Lung (tissue), 12 donors: Measurements from ENCODE around the gene OTUD5. TPM values are rescaled to one million over a fixed set of nuclear protein-coding genes. Genes with fewer than 3 reads are reported as not detected.

Experiments used
- ATAC-seq: fragments of 200-7000 bp; cut with Tn5 transposase; one replicate; pipeline ENCODE4 v1.9.1; 2020; ENCODE audit warnings: moderate number of reproducible peaks; ENCODE audit not compliant: insufficient read depth, low FRiP score
- DNase-seq, 3 donors: peaks; one replicate each; pipeline ENCODE4 v3.0.0-alpha.2; 2013 to 2017
- H3K27ac ChIP-seq, 2 donors: one replicate each; pipeline ENCODE4 v1.5.1; 2013; ENCODE audit warnings: mild to moderate bottlenecking in 2 of 2, moderate library complexity in 2 of 2, control low read depth in 1 of 2, inconsistent platforms in 1 of 2, low read depth in 1 of 2, low read length in 1 of 2
- H3K27me3 ChIP-seq, 3 donors: one replicate each; pipeline ENCODE4 v1.5.1; 2013; ENCODE audit warnings: low read length in 2 of 3; ENCODE audit not compliant: control insufficient read depth in 3 of 3, insufficient read depth in 3 of 3
- H3K36me3 ChIP-seq, 4 donors: one replicate each; pipeline ENCODE4 v1.5.1; 2013; ENCODE audit warnings: low read length in 4 of 4, mild to moderate bottlenecking in 1 of 4, moderate library complexity in 1 of 4; ENCODE audit not compliant: control insufficient read depth in 4 of 4, insufficient read depth in 4 of 4
- H3K4me1 ChIP-seq, 5 donors: one replicate each; pipeline ENCODE4 v1.5.1; 2013; ENCODE audit warnings: low read length in 5 of 5, mild to moderate bottlenecking in 2 of 5, moderate library complexity in 1 of 5; ENCODE audit not compliant: control insufficient read depth in 5 of 5, insufficient read depth in 5 of 5
- H3K4me3 ChIP-seq: one replicate; pipeline ENCODE4 v1.5.1; 2013; ENCODE audit warnings: mild to moderate bottlenecking, control low read depth, moderate library complexity
- H3K9ac ChIP-seq, 2 donors: one replicate each; pipeline ENCODE4 v1.5.1; 2013; ENCODE audit warnings: low read length in 2 of 2, control low read depth in 1 of 2; ENCODE audit not compliant: insufficient read depth in 1 of 2
- H3K9me3 ChIP-seq, 4 donors: one replicate each; pipeline ENCODE4 v1.5.1; 2013; ENCODE audit warnings: low read length in 3 of 4, mild to moderate bottlenecking in 1 of 4, moderate library complexity in 1 of 4; ENCODE audit not compliant: control insufficient read depth in 4 of 4, insufficient read depth in 3 of 4
- WGBS, 2 donors: extraction: QIAGEN DNeasy Blood & Tissue Kit; methylation state at CpG; one replicate each; pipeline ENCODE4 v1.1.7; 2013; 5-methylcytosine and 5-hydroxymethylcytosine counted together
- polyA plus RNA-seq, 2 donors: library from polyadenylated mRNA; stranded (reverse); fragments of 200-250 nt; gene quantifications; one replicate each; pipeline ENCODE4 v1.2.1, GENCODE V29; 2013
- total RNA-seq, 2 donors: library from RNA; depleted of rRNA in 1 of 2; stranded (reverse); fragments of >200 nt in 1 of 2; gene quantifications; one replicate each; pipeline ENCODE4 v1.2.1, GENCODE V29; 2014 to 2021
- TF ChIP-seq, protein P1 (sequence below): IDR thresholded peaks from 2 replicates; pipeline ENCODE4 v1.5.1; 2012; ENCODE audit warnings: mild to moderate bottlenecking; ENCODE audit errors: control extremely low read depth, extremely low read depth
- donor health status: control.
- donor health status: control.
- donor health status: Bipolar disorder and iron deficiency.
- donor health status: healthy.
- donor health status: DM: yes; HTN: yes; CAD: no.

The OTUD5 gene
- total and polyA plus RNA-seq, 4 donors = 32.4 to 48.2 (median 35.7) TPM

DNA sequence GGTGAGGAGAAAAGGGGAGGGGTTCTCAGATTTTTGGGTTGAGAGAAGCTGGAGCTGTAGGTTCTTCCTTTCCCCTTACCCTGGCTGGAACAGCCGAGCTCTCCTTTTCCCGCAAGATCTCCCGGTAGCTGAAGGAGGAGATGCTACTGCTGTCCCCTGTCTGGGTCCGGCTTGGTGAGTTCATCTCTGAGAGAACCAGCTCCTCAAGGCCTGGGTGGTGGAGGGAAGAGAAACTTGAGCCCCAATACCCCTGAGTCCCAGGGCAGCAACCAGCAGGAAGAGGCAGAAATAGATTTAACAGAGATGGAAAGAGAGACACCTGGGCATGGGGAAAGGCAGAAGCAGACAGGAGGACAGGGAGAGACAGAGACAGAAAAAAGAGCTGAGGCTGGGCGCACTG is 20.8 kb upstream of the OTUD5 start:
- Histone ChIP-seq H3K9ac (no peak overlapping the region), H3K27ac (no peak overlapping the region), H3K9me3 (peaks cover 0 to 3% (median under 1%) of the 10 kb centered on the region in 4 donors), H3K36me3 (peaks cover 6 to 31% (median 12%) of the 10 kb centered on the region in 4 donors), H3K4me1 (no peaks in the 10 kb centered on the region), H3K27me3 (no peaks in the 10 kb centered on the region), H3K4me3 (no peak overlapping the region)
- DNase-seq = no peak
- WGBS, 2 donors = 90 to 100% methylated on average over 3 to 5 of the region's 5 CpGs
- TF ChIP-seq, protein P1, sequence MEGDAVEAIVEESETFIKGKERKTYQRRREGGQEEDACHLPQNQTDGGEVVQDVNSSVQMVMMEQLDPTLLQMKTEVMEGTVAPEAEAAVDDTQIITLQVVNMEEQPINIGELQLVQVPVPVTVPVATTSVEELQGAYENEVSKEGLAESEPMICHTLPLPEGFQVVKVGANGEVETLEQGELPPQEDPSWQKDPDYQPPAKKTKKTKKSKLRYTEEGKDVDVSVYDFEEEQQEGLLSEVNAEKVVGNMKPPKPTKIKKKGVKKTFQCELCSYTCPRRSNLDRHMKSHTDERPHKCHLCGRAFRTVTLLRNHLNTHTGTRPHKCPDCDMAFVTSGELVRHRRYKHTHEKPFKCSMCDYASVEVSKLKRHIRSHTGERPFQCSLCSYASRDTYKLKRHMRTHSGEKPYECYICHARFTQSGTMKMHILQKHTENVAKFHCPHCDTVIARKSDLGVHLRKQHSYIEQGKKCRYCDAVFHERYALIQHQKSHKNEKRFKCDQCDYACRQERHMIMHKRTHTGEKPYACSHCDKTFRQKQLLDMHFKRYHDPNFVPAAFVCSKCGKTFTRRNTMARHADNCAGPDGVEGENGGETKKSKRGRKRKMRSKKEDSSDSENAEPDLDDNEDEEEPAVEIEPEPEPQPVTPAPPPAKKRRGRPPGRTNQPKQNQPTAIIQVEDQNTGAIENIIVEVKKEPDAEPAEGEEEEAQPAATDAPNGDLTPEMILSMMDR = no peak
- ATAC-seq = no peak

DNA sequence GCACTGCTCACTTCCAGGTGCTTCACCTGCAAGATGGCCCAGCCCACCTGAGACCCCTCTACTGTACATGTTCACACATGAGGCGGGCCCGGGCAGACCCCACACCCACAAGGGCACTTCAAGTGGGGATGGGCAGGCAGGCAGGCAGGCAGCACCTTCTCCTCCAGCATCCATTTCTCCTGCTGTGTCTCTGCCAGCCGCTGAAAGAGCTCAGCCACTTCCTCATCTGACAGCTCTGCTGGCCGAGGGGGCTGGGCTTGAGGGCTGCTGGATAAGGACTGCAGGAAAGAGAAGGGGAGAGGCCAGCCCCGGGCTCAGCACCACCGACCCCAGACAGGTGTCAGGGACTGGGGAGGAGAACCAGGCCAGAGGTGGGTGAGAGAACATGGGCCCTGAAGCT is 18.7 kb upstream of the OTUD5 start:
- peaks cover 2 to 18% (median 9%) of the 10 kb centered on the region in 4 donors for H3K36me3 ChIP-seq
- peaks cover 0 to 9% (median 0%) of the 10 kb centered on the region in 5 donors for H3K4me1 ChIP-seq
- peaks cover 0 to 3% (median under 1%) of the 10 kb centered on the region in 4 donors for H3K9me3 ChIP-seq
- H3K27me3 ChIP-seq = no peaks in the 10 kb centered on the region
- DNase-seq (no peak), ATAC-seq (no peak)
- no peak overlapping the region for H3K27ac ChIP-seq
- TF ChIP-seq, protein P1 = no peak
- 39 to 62% methylated on average over 4 to 6 of the region's 6 CpGs for WGBS, 2 donors
- no peak overlapping the region for H3K9ac ChIP-seq
- no peak overlapping the region for H3K4me3 ChIP-seq

DNA sequence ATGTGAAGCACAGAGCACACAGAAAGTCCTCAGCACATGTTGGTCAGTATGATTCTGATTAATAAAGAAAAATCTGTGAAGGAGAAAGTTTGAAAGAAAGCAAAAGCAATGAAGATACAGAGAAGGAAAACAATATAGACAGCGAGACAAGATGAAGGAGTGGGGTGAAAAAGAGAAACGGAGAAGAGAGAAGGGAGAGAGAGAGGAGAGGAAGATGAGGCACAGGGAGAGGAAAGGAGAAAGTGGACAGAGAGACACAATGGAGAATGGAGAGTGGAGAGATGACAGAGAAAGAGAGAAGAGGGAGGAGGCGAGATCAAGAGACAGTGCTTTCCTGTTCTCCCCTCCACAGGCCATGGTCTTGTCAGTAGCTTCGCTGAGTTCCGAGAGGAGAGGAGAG is 18.1 kb upstream of the OTUD5 start:
- Histone ChIP-seq H3K4me3 (no peak overlapping the region), H3K27ac (no peak overlapping the region), H3K9me3 (peaks cover 0 to 3% (median 0%) of the 10 kb centered on the region in 4 donors), H3K36me3 (peaks cover 2 to 15% (median 8%) of the 10 kb centered on the region in 4 donors), H3K27me3 (no peaks in the 10 kb centered on the region), H3K9ac (no peak overlapping the region), H3K4me1 (peaks cover 0 to 9% (median 0%) of the 10 kb centered on the region in 5 donors)
- no peak for DNase-seq
- ATAC-seq = no peak
- 85 to 100% methylated on average over 3 to 5 of the region's 5 CpGs for WGBS, 2 donors
- TF ChIP-seq, protein P1 = no peak

DNA sequence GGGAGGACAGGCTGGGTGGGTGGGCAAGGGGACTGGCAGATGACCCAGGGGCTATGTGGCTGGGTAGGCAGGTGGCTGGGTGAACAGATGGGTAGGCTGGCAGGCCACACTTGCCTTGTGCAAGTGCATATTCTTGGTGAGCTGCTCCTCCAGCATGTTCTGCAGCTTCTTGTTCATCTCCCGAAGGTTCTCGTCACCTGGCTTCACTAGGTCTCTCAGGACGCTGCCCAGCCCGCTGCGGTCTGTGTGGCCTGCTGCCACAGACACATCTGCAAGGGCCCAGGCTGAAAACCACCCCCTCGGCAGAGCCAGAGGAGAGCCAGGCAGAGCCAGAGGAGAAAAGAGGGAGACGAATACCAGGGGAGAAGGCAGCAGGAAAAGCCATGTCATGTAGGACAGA is 17.6 kb upstream of the OTUD5 start:
- DNase-seq (no peak), ATAC-seq (no peak)
- H3K27me3 ChIP-seq = no peaks in the 10 kb centered on the region
- H3K36me3 ChIP-seq = peaks cover 2 to 15% (median 8%) of the 10 kb centered on the region in 4 donors
- TF ChIP-seq, protein P1 = no peak
- no peak overlapping the region for H3K27ac ChIP-seq
- no peak overlapping the region for H3K4me3 ChIP-seq
- peaks cover 0 to 3% (median 0%) of the 10 kb centered on the region in 4 donors for H3K9me3 ChIP-seq
- H3K9ac ChIP-seq = no peak overlapping the region
- WGBS, 2 donors = 84 to 95% methylated on average over 6 to 7 of the region's 7 CpGs
- H3K4me1 ChIP-seq = peaks cover 0 to 9% (median 0%) of the 10 kb centered on the region in 5 donors
